Lung microvascular endothelial cell (primary cell): Measurements from ENCODE around the gene GAGE12E. TPM values are rescaled to one million over a fixed set of nuclear protein-coding genes. Genes with fewer than 3 reads are reported as not detected.
"Not testable (repeated sequence)": the region's sequence is repeated elsewhere in the genome, so short reads cannot be mapped to it uniquely, and the experiment has no call there.

Experiments
- DNase-seq, 2 donors: peaks; one replicate each; pipeline versions ENCODE4 v3.0.0 to v3.0.0-alpha.2; 2010; ENCODE audit warnings: low read depth in 2 of 2
- total RNA-seq: library from RNA; depleted of rRNA; stranded (reverse); fragments of >200 nt; gene quantifications from 2 replicates; pipeline ENCODE4 v1.2.1, GENCODE V29; 2014

GAGE12E gene
- not detected in 2 replicates for total RNA-seq

GRCh38 chrX:49550989-49551388 is at the start of gene GAGE12E:
Gene GAGE12E, plus strand, starts transcription at chrX:49551289. Its CDS starts 1,155 bp downstream, at chrX:49552444.
- not testable (repeated sequence) for DNase-seq

- not testable (repeated sequence) for DNase-seq
These were observed 19.2 kb upstream of the GAGE12E start, which contains the start of gene GAGE12C for GRCh38 chrX:49531877-49532276. Gene GAGE12C, plus strand, starts transcription at chrX:49532177. Its CDS starts 1,155 bp downstream, at chrX:49533332.

GRCh38 chrX:49541433-49541832 is 9.7 kb upstream of the GAGE12E start, which contains the start of gene GAGE12D:
Gene GAGE12D, plus strand, starts transcription at chrX:49541733. Its CDS starts 1,155 bp downstream, at chrX:49542888.
- not testable (repeated sequence) for DNase-seq

- DNase-seq = not testable (repeated sequence)
These were observed 9.5 kb downstream of the GAGE12E start, which contains the start of gene GAGE12F for GRCh38 chrX:49560542-49560941. Gene GAGE12F, plus strand, starts transcription at chrX:49560842. Its CDS starts 1,155 bp downstream, at chrX:49561997.

- DNase-seq = not testable (repeated sequence)
These were observed 17.6 kb downstream of the GAGE12E start for GRCh38 chrX:49568728-49569127.

DNA sequence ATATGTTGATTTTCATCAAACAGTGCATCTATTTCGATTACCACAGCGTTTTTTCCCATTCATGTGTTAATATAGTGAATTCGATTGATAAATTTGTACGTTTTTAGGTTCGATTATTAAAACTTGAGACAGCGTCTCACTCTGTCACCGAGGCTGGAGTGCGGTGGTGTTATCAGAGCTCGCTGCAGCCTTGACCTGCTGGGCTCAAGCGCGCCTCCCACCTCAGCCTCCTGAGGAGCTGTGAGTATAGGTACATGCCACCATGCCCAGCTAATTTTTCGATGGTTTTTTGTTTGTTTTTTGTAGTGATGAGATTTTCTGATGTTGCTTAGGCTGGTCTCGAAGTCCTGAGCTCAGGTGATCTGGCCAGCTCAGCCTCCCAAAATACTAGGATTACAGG is 18.1 kb downstream of the GAGE12E start:
- DNase-seq = not testable (repeated sequence)

DNA sequence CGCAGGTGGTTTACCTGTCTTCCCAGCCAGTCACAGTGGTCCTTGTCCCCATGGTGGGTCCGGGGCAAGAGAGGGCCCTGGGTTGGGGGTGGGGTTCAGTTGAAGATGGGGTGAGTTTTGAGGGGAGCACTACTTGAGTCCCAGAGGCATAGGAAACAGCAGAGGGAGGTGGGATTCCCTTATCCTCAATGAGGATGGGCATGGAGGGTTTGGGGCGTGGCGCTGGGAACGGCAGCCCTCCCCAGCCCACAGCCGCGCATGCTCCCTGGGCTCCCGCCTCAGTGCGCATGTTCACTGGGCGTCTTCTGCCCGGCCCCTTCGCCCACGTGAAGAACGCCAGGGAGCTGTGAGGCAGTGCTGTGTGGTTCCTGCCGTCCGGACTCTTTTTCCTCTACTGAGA is 19.0 kb downstream of the GAGE12E start, which contains the start of gene GAGE12G:
GAGE12G (plus strand) TSS at position 301 of the 400 bp plus-strand sequence. CDS start 1,155 bp downstream, outside the sequence.
- DNase-seq = not testable (repeated sequence)

GRCh38 chrX:49579649-49580048 is 28.6 kb downstream of the GAGE12E start, which contains the start of gene GAGE12H:
Gene GAGE12H, plus strand, starts transcription at chrX:49579949. Its CDS starts 1,155 bp downstream, at chrX:49581104.
- not testable (repeated sequence) for DNase-seq

DNA sequence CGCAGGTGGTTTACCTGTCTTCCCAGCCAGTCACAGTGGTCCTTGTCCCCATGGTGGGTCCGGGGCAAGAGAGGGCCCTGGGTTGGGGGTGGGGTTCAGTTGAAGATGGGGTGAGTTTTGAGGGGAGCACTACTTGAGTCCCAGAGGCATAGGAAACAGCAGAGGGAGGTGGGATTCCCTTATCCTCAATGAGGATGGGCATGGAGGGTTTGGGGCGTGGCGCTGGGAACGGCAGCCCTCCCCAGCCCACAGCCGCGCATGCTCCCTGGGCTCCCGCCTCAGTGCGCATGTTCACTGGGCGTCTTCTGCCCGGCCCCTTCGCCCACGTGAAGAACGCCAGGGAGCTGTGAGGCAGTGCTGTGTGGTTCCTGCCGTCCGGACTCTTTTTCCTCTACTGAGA is 38.1 kb downstream of the GAGE12E start, which contains the start of gene GAGE2A:
GAGE2A (plus strand) TSS at position 301 of the 400 bp plus-strand sequence. CDS start 1,155 bp downstream, outside the sequence.
- not testable (repeated sequence) for DNase-seq

GRCh38 chrX:49589769-49590478 is 38.8 kb downstream of the GAGE12E start:
- not testable (repeated sequence) for DNase-seq

DNA sequence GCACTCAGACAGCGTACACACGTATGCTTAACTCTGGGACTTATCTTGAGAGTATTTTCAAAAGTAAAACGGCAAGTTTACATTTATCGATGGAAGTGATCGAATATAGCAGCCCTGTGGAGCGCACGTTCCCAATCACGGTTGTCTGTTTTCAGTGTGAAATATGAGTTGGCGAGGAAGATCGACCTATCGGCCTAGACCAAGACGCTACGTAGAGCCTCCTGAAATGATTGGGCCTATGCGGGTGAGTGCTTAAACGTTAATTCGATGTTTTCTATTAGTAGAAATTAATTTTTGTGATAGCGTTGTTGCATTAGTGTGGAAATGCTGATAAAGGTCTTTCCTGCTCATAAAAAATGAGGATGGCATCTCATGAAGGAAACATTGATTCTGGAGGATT is 39.4 kb downstream of the GAGE12E start:
- not testable (repeated sequence) for DNase-seq

DNA sequence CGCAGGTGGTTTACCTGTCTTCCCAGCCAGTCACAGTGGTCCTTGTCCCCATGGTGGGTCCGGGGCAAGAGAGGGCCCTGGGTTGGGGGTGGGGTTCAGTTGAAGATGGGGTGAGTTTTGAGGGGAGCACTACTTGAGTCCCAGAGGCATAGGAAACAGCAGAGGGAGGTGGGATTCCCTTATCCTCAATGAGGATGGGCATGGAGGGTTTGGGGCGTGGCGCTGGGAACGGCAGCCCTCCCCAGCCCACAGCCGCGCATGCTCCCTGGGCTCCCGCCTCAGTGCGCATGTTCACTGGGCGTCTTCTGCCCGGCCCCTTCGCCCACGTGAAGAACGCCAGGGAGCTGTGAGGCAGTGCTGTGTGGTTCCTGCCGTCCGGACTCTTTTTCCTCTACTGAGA is 47.6 kb downstream of the GAGE12E start, which contains the start of gene GAGE1:
GAGE1 (plus strand) TSS at position 301 of the 400 bp plus-strand sequence. CDS start 1,155 bp downstream, outside the sequence.
- not testable (repeated sequence) for DNase-seq

Other genes with a start within 250 kb of the GAGE12E start
- gene GAGE10, start 247.6 kb upstream of the GAGE12E start, total RNA-seq = not detected in 2 replicates
- not detected in 2 replicates for gene GAGE12J, start 229.3 kb upstream of the GAGE12E start, total RNA-seq
- gene GAGE13, start 219.7 kb upstream of the GAGE12E start, total RNA-seq = not detected in 2 replicates
- gene GAGE12C, start 19.1 kb upstream of the GAGE12E start, total RNA-seq = not detected in 2 replicates
- gene GAGE12D, start 9.6 kb upstream of the GAGE12E start, total RNA-seq = not detected in 2 replicates
- not detected in 2 replicates for gene GAGE12F, start 9.6 kb downstream of the GAGE12E start, total RNA-seq
- not detected in 2 replicates for gene GAGE12G, start 19.1 kb downstream of the GAGE12E start, total RNA-seq
- gene GAGE12H, start 28.7 kb downstream of the GAGE12E start, total RNA-seq = not detected in 2 replicates
- not detected in 2 replicates for gene GAGE2A, start 38.2 kb downstream of the GAGE12E start, total RNA-seq
- not detected in 2 replicates for gene GAGE1, start 47.7 kb downstream of the GAGE12E start, total RNA-seq
- gene PAGE1, start 144.7 kb downstream of the GAGE12E start, total RNA-seq = not detected in 2 replicates